ENCODE results near the gene HHIPL1.

The HHIPL1 gene

DNA sequence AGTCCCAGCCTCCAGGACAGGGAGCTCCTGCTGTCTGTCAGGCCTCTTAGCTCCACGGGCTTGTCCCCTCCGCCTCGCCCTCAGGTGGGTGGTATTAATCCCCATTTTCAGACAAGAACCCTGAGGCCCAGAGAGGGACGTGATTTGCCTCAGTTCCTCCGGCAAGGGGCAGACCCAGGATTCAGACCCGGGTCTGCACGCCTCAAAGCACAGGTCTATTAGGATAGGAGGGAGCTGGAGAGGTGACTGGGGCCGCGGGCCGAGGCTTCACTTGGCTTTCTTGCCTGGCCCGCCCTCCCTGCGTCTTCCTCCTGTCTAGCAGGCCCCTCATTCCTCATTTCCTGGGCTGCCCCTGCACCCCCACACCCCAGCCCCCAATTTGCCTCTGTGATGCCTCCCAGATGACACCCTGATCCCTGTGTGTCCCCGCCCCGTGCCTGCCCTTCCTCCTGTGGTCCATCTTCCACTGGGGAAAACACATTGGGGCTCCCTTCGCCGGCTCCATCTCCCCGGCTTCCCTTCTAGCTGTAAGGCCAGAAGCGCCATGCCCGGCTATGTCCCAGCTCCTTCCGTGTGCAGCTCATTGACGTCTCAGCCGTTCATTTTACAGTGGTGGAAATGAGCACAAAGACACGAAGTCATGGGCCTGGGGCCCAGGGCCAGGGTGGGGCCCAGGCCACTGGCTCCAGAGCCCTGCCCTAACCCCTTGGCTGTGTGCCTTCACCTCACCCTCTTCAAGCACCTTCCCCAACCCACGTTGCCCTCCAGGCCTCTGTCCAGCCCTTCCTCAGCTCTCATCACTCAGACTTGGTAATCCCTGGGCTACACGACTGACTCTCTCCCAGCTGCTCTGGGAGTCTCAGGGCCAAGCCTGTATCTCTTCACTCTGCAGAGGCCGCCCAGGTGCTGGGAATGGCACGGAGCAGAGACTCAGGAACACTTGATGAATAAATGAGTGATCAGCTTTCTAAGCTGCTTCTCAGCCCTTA lies 23.7 kb downstream of the HHIPL1 start:
- intact Hi-C loops (cut with DNase I), result no loop called here
- DNase-seq, result no peak

DNA sequence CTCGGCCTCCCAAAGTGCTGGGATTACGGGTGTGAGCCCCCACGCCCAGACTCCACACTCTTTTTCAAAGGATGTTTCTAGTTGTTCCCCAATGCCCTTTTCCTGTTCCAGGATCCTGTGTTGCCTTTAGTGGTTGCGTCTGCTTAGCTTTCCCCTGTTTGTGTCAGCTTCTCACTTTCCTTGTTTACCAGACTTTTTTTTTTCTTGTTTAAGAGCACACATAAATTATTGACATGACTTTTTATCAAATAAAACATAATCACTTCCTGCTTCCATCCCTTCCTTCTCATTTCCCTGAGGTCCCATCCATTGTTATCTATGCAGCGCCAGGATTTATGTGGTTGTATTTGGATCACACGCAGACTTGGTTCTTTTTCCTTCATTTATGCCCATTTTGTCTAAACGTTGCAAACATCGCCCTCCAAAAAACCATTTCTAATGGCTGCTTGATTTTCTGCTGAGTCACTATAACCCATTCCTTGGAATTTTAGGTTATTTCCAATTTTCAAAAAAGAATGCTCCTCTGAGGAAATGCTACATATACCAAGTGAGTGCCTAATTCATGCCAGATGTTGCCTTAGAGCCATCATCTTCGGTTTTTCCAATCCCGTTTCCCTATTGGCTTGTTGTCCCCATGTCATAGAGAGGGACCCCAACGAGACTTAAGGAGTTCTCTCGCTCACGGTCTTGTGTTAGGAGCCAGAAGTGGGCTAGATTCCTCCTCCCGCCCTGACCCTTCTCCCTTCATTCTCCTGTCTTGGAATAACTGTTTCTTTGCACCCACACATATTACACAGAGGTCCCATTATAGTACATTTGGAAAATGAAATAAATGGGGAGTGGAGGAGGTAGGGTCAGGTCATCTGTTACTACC lies 25.7 kb downstream of the HHIPL1 start:
- intact Hi-C loops (cut with DNase I), result no loop called here
- no peak for DNase-seq

DNA sequence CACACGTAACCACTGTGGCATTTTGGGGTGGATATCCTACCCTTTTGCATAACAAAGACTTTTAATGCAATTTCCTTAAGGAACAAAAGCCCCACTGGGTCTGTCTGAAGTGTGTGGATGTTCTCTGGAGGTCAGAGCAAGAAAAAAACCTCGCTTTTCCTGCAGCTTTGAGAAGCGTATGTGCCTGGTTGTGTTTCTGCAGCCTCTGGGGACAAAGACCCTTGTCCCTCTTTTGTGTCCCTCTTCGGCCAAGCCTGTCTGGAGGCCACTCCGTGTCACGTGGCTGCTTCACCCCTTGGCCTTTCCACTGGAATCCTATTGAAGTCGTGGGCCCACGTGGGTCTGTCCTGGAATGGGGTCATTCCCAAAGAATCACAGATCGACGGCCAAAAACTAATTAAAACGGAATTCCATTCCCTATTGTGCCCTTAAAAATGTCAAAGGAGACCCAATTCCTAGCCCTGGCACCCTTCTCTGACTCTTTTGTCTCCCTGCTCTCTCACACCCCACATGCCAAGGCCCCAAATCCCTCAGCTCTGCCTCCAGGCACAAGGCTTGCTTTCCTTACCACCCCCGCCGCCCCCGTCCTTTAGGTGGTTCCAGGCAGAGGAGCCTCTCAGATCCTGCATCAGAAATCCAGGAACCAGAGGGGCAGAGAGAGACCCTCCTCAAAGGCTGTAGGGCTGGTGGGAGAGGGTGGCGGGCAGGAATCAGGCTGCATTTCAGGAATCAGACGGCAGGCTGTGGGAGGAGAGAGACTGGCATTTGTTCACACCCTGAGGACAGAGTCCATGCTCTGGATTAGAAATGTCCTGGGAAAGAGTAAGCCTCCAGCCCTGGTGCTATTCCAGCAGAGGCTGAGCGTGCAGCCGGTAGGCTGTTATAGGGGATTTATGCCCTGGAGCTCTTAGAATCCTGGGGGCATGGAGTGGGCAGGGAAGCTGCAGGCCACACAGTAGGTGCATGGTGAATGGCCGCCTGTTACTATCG lies 26.6 kb downstream of the HHIPL1 start:
- DNase-seq, result peak in 34 of 42 donors; percentile 38 to 85 (median 64)
- intact Hi-C loops (cut with DNase I), result no loop called here

DNA sequence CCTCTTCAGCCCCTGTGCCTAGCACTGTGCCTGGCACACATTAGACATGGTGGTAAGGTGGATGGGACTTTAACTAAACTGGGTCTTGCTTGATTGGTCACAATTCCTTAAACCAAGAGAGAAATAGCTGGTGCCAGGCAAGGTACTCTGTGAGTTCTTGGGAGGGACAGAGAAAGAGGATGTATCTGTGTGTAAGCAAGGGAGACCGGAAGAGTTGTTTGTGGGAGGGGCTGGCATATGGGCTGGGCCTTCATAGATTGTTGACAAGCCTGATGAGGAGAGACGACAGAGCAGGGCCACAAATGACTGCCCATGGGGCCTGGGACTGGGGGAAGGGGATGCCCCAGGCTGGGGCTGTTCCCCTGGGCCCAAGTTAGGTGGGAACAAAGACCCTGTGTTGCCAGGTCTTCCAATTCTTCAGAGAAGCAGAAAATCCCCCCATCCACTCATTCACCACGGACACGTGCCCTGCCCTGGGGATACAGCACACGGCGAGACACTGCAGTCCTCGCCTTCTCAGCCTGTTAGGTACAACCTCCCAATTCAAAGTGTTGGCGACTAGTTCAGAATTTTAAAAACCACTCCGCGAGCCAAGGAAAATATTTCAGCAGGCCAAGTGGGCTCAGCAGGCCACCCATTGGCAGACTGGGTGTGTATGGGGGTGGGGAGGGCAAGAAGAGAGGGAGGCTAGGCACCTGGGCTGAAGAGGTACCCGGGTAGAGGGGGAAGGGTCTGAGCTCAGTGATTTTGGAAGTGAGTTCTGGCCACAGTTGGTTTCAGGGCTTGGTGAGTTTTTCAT lies 27.8 kb downstream of the HHIPL1 start:
- no peak for DNase-seq
- intact Hi-C loops (cut with DNase I), result no loop called here

DNA sequence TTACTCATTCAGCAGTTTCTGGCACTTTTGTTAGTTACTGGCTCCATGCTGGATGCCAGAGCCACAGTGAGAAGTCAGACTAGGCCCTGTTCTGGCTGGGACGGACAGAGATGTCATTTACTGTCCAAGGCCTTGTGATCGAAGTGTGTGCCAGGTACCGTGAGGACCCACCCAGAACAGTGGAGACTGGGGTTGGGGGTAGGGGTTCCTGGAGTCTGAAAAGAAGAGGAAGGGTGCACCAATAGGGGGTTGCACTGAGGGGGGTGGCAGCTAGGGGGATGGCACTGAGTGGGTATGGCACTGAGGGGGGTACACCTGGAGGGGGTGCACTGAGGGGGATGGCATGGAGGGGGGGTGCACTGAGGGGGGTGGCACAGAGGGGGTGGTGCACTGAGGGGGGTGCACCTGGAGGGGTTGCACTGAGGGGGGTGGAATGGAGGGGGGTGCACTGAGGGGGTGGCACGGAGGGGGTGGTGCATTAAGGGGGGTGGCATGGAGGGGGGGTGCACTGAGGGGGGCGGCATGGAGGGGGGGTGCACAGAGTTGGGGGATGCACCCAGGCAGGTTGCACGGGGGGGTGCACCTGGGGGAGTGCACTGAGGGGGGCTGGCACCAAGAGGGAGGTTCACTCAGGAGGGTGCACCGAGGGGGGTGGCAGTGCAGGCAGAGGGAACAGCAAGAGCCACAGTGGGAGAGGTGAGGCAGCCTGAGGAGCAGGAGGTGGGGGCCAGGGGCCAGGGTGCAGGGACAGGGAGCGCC lies 28.6 kb downstream of the HHIPL1 start:
- DNase-seq, result no peak
- intact Hi-C loops (cut with DNase I), result no loop called here

DNA sequence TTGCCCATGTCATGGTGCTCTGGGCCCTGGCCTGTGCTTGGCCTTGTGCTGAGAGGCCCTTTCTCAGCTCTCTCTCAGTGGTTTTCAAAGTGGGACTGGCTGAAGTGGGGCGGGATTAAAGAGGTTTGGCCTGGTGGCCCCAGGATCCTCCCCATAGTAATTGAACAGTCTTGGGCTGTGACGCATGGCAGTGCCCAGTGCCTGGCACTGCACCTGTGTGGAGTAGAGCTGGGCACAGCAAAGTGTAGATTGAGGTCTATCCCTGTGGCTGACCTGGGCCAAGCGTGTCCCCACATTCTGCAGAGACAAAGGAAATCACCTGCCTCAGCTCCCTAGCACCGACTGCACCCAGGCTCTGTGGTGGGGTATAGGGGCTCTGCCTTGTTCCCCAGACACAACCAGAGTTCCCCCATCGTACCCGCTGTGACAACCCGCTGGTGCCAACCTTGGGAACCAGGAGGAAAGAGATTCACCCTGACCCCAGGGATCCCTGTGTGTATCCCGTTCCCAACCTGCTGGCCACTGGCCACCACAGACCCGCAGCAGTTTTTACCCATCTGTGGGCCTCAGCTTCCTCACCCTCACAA lies 29.2 kb downstream of the HHIPL1 start:
- DNase-seq, result no peak
- intact Hi-C loops (cut with DNase I), result no loop called here

DNA sequence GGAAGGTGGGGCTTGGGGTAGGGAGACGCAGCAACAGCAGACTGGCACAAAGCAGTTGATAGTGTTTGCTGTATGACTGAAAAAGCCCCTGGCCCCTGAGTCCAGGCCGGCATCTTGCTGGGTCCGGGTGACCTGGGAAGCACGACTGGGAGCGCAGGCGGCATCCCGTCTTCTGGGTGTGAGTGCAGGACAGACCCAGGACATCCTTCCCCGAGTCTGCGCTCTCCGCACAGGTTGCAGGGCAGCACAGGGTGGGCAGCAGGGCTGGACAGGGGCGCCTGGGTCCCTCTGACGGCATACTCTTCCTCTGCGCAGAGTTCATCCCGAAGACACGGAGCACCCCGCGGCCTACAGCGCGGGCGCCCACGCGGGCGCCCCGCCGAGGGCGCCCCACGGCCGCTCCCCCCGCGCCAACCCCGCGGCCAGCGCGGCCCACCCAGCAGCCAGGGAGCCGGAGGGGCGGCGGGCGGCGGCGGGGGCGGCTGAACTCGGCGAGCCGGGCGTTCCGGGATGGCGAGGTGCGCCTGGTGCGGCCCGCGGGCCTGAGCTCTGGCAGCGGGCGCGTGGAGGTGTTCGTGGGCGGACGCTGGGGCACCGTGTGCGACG lies 29.9 kb downstream of the HHIPL1 start:
- no peak for DNase-seq
- intact Hi-C loops (cut with DNase I), result no loop called here

DNA sequence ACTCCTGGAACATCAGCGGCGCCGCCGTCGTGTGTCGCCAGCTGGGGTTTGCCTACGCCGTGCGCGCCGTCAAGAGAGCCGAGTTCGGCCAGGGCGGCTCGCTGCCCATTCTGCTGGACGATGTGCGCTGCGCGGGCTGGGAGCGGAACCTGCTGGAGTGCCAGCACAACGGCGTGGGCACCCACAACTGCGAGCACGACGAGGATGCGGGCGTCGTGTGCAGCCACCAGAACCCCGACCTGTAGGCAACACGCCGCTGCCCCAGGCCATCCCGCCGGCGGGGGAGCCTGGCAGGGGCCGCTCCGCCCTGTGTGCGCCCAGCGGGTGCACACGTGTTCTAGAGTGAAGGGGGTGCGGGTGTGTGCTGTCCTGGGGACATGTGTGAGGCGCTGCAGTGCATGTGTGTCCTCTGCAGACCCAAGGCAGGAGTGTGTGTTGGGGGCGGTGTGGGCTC lies 30.5 kb downstream of the HHIPL1 start:
- DNase-seq, result no peak
- intact Hi-C loops (cut with DNase I), result no loop called here

DNA sequence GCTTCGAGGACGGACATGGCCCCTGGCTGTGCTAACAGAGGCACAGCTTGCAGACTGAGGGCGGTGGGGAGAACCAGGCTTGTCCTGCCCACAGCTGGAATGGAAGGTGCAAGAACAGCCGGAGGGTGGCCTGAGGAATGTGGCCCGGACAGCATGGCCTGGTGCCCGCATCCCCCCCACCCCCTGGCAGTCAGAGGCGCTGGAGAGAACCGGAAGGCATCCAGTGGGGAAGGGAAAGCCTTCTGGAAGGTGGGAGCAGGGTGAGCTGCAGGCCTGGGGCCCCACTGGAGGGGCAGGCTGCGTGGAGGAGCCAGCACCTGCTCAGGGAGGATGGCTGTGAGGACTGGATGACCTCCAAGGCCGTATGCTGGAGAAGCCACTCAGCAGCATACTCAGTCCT lies 31.0 kb downstream of the HHIPL1 start:
- intact Hi-C loops (cut with DNase I), result no loop called here
- no peak for DNase-seq

DNA sequence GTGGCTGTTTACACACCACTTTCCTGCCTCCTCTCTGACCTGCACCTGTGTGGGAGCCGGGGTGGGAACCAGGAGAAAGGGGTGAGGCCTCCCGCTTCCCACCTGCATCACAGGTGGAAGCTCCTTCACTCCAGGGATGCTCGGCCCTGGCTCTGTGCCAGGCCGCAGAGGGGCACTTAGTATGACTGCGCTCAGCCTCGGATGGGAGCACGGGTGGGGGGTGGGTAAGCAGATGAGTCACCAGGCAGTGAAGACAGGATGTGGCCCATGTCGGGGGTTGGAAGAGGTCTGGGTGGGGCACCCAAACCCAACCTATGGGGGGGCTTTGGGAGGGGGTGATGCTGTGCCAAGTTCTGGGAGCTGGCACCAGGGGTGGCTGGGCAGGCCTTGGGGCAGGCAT lies 31.7 kb downstream of the HHIPL1 start:
- no peak for DNase-seq

DNA sequence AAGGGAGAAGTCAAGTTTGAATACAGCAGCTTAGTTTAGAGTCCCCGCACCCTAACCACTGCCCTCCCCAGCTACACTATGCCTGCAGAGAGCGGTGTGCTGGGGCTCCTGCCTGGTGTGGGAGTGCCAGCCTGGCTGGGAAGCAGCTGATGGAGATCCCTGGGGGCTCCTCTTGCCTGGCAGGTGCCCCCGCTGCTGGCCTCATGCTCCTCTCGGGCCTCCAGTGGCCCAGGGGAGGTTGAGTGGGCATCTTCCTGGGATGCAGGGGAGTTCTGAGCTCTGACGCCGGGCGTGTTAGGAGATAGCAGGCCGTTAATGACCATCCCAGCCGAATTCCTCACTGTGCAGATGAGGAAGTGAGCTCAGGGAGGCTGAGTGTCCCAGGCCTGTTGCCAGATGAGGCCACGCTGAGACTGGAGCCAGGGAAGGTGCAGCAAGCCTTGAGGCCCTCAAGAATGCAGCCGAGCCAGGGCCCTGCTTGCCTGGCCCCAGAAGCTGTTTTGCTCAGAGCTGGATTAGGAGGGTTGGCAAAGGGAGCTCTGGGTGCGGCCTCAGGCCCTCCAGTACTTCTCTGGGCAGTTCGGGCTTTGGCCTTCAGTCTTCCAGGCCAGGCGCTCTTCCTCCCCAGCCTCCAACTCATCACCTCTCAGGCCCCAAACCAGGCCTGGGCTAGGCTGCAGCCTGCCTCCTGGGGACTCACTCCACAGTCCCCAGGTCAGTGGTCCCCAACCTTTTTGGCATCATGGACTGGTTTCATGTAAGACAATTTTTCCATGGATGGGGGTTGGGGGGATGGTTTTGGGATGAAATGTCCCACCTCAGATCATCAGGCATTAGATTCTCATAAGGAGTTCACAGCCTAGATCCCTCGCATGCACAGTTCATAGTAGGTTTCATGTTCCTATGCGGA lies 32.6 kb downstream of the HHIPL1 start:
- DNase-seq, result peak in 3 of 42 donors; percentile 7 to 25 (median 12)
- intact Hi-C loops (cut with DNase I), result no loop called here

More for the DNA sequence above, 31.7 kb downstream of the HHIPL1 start:
- intact Hi-C loops (cut with DNase I), result no loop called here

DNA sequence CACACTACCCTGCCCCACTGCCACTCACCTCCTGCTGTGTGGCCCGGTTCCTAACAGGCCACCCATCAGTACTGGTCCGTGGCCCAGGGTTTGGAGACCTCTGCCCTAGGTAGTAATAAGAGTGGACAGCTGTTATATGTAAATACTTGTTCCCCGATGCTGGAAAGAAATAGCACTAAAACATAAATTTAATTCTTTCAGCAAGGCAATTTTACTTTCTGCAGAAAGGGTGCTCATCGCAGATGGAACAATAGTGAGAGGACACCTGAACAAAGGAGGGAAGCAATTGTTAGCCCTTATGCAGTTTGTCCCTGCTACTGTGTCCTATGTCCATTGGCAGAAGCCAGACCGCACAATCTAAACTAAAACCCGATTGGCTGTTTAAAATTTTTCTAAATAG lies 33.3 kb downstream of the HHIPL1 start:
- intact Hi-C loops (cut with DNase I), result no loop called here
- peak in 3 of 42 donors; percentile 5 to 28 (median 9) for DNase-seq

DNA sequence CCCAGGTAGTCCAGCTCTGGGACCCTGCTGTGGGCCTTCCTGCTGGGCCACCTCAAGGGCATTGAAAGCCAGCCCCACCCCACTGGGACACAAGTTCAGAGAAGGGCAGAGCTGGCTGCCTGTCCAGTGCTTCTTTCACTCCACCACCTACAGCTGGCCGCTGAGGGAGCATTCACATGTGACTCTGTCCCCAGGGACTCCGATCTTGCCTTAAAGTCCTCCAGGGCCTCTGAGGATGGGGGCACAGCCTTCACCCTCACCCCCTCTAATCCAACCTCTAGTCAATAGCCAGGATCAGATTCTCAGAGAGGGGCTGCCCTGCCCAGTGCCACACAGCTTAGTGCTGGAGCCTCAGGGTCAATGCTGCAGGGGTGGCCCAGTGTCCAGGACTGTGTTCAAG lies 34.2 kb downstream of the HHIPL1 start:
- DNase-seq, result peak in 4 of 42 donors; percentile 8 to 36 (median 14)

DNA sequence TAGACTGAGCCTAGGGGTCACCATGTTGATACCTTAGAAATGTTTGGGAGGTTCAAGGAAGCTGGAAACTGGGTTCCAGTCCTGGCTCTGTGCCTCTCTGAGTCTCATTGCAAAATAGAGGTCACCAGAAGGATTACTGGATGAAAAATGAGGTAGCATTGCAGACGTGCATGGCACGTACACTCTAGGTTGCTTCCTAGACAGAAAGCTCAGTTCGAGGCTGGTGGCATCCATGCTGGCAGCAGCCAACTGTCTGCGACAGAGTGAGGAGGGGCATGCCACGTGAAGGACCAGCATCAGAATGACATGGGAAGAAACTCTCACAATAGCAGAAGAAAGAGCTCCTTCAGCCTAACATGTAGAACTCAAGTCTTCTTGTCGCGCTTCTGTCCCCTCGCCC lies 34.6 kb downstream of the HHIPL1 start:
- peak in 5 of 42 donors; percentile 3 to 34 (median 22) for DNase-seq
- intact Hi-C loops (cut with DNase I), result no loop called here

More for the DNA sequence above, 34.2 kb downstream of the HHIPL1 start:
- intact Hi-C loops (cut with DNase I), result no loop called here

DNA sequence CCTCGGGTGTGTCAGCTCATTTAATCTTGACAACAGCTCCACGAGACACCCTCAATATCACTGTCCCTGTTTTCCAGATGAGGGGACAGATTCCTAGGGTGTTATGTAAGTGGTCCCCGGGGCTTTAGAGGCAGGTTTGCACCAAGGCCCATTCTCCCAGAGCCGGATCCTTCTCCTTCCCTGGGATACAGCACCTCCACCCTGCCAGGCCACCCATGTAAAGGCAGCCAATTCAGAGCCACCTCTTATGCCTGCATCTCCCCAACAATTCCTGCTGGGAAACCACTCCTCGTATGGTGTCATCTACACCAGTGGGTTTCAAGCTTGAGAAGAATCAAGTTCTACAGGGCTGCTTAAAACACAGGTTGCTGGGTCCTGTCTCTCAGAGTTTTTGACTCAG lies 35.1 kb downstream of the HHIPL1 start:
- DNase-seq, result peak in 4 of 42 donors; percentile 11 to 37 (median 26)
- intact Hi-C loops (cut with DNase I), result loop anchor here (5.0 kb wide), 1 partner anchor 207 kb away; no protein-coding TSS in a partner anchor
